Astrocyte of the spinal cord (primary cell): ENCODE data around the gene TMCC3.
"Not testable (repeated sequence)": the region's sequence is repeated elsewhere in the genome, so short reads cannot be mapped to it uniquely, and the experiment has no call there.

Experiments used
- DNase-seq: peaks from one replicate; pipeline ENCODE4 v3.0.0; 2011; ENCODE audit warnings: low read depth, low spot score
- H3K4me3 ChIP-seq: 2 replicates; pipeline ENCODE4 v1.5.1; 2011; ENCODE audit warnings: low read depth, mild to moderate bottlenecking, low read length, moderate library complexity
- in situ Hi-C: cut with HindIII; loops from 2 replicates; pipeline ENCODE4 v1.10.0; 2017; ENCODE audit warnings: low sequenced_read_pairs
- TF ChIP-seq, protein P1 (sequence below): IDR thresholded peaks from 2 replicates; pipeline ENCODE4 v1.5.1; 2012; ENCODE audit warnings: low read depth, mild to moderate bottlenecking, low read length, inconsistent platforms

The TMCC3 gene, protein sequence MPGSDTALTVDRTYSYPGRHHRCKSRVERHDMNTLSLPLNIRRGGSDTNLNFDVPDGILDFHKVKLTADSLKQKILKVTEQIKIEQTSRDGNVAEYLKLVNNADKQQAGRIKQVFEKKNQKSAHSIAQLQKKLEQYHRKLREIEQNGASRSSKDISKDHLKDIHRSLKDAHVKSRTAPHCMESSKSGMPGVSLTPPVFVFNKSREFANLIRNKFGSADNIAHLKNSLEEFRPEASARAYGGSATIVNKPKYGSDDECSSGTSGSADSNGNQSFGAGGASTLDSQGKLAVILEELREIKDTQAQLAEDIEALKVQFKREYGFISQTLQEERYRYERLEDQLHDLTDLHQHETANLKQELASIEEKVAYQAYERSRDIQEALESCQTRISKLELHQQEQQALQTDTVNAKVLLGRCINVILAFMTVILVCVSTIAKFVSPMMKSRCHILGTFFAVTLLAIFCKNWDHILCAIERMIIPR

GRCh38 chr12:94650143-94651056, at the start of gene TMCC3:
TMCC3 (minus strand) TSS chr12:94650557; CDS start chr12:94650430, 127 bp downstream.
- H3K4me3 ChIP-seq: peak within 1 kb of the TSS; percentile 37
- in situ Hi-C loops: no loop called here
- TF ChIP-seq, protein P1, sequence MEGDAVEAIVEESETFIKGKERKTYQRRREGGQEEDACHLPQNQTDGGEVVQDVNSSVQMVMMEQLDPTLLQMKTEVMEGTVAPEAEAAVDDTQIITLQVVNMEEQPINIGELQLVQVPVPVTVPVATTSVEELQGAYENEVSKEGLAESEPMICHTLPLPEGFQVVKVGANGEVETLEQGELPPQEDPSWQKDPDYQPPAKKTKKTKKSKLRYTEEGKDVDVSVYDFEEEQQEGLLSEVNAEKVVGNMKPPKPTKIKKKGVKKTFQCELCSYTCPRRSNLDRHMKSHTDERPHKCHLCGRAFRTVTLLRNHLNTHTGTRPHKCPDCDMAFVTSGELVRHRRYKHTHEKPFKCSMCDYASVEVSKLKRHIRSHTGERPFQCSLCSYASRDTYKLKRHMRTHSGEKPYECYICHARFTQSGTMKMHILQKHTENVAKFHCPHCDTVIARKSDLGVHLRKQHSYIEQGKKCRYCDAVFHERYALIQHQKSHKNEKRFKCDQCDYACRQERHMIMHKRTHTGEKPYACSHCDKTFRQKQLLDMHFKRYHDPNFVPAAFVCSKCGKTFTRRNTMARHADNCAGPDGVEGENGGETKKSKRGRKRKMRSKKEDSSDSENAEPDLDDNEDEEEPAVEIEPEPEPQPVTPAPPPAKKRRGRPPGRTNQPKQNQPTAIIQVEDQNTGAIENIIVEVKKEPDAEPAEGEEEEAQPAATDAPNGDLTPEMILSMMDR: no peak
- DNase-seq: no peak

- in situ Hi-C loops: no loop called here
- no peak for DNase-seq
- no peak overlapping the region for H3K4me3 ChIP-seq
- TF ChIP-seq, protein P1: no peak
Measured at GRCh38 chr12:94699801-94700200, 49.4 kb upstream of the TMCC3 start.

DNA sequence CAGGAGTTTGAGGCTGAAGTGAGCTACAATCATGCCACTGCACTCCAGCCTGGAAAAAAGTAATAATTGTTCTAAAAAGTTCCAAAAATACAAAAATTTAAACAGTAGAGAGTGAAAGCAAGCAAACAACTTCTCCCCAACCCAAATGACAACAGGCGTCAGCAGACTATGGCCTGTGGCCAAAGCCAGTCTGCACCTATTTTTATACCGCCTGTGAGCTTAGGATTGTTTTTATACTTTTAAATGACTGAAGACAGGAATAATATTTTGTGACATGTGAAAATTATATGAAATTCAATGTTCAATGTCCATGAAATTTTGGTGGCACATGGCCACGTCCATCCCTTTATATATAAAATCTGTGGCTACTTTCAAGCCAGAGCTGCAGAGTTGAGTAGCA, 48.2 kb upstream of the TMCC3 start:
- TF ChIP-seq, protein P1: no peak
- in situ Hi-C loops: no loop called here
- H3K4me3 ChIP-seq: no peak overlapping the region
- DNase-seq: no peak

DNA sequence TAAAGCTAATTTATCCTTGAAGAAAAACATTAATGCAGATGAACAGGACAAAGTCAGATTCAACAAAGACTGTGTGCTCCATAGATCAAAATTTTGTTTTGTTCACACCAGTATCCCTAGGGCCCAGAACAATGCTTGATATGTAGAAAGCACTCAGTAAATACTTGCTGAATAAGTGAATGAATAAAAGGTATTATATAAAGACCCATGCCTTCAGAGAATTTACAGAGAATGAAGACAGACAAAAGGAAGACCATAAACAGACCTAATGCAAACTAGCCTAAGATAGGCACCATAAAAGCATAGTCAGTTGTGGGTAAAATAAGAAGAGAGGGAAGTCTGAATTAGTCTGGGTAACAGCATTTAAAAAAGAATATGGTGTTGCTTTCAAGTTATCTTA, 47.3 kb upstream of the TMCC3 start:
- H3K4me3 ChIP-seq: no peak overlapping the region
- in situ Hi-C loops: no loop called here
- DNase-seq: no peak
- TF ChIP-seq, protein P1: no peak

GRCh38 chr12:94694732-94695131, 44.4 kb upstream of the TMCC3 start:
- DNase-seq: no peak
- TF ChIP-seq, protein P1: no peak
- no peak overlapping the region for H3K4me3 ChIP-seq
- in situ Hi-C loops: no loop called here

DNA sequence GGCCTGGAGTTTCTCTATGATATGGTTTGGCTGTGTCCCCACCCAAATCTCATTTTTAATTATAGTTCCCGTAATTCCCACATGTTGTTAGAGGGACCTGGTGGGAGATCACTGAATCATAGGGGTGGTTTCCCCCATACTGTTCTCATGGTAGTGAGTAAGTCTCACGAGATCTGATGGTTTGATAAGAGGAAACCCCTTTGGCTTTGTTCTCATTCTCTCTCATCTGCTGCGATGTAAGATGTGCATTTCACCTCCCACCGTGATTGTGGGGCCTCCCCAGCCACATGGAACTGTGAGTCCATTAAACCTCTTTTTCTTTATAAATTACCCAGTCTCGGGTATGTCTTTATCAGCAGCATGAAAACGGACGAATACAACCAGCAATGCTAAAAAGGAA, 42.5 kb upstream of the TMCC3 start:
- DNase-seq, H3K4me3 ChIP-seq, in situ Hi-C loops: not testable (repeated sequence)
